Stimulated activated CD4-positive, alpha-beta T cell treated with anti-CD3 and anti-CD28 coated beads, Interleukin-12 subunit alpha, Interleukin-12 subunit beta, amount 100 ng/mL, for 48 hours (primary cell): Measurements from ENCODE around the gene DOC2B.
"Not testable (repeated sequence)": the region's sequence is repeated elsewhere in the genome, so short reads cannot be mapped to it uniquely, and the experiment has no call there.

Experiments used
- DNase-seq, 3 donors: peaks; one replicate each; pipeline ENCODE4 v3.0.0-alpha.2; 2020; ENCODE audit warnings: low read depth in 2 of 3, low spot score in 1 of 3

The DOC2B gene

GRCh38 chr17:146983-147761, 34.3 kb downstream of the DOC2B start:
- DNase-seq = no peak

- DNase-seq = no peak
Measured at GRCh38 chr17:146546-146945, 34.9 kb downstream of the DOC2B start.

- DNase-seq = no peak
Measured at GRCh38 chr17:145671-146541, 35.5 kb downstream of the DOC2B start.

- no peak for DNase-seq
Measured at GRCh38 chr17:144936-145670, 36.3 kb downstream of the DOC2B start.

GRCh38 chr17:143785-144281, 37.6 kb downstream of the DOC2B start:
- peak; percentile 76 to 94 (median 77) for DNase-seq

GRCh38 chr17:142876-143784, 38.3 kb downstream of the DOC2B start:
- DNase-seq = no peak

GRCh38 chr17:142102-142661, 39.3 kb downstream of the DOC2B start:
- DNase-seq = peak in 2 of 3 donors; percentile 29 to 53

- not testable (repeated sequence) for DNase-seq
Measured at GRCh38 chr17:139401-140205, 41.8 kb downstream of the DOC2B start.

- DNase-seq = not testable (repeated sequence)
Measured at GRCh38 chr17:137166-137807, 44.2 kb downstream of the DOC2B start, which contains the start of gene SCGB1C2. Gene SCGB1C2, plus strand, starts transcription at chr17:137569. Its CDS starts 22 bp downstream, at chr17:137591.

- peak; percentile 59 to 67 (median 66) for DNase-seq
Measured at GRCh38 chr17:136531-136930, 44.9 kb downstream of the DOC2B start.

- DNase-seq = not testable (repeated sequence)
Measured at GRCh38 chr17:135895-136294, 45.6 kb downstream of the DOC2B start.

- DNase-seq = not testable (repeated sequence)
Measured at GRCh38 chr17:135022-135421, 46.4 kb downstream of the DOC2B start.

- DNase-seq = peak in 2 of 3 donors; percentile 21 to 55
Measured at GRCh38 chr17:134332-134785, 47.1 kb downstream of the DOC2B start.

GRCh38 chr17:133932-134331, 47.5 kb downstream of the DOC2B start:
- not testable (repeated sequence) for DNase-seq

- DNase-seq = peak in 1 of 3 donors; percentile 58
Measured at GRCh38 chr17:118339-118917, 63.0 kb downstream of the DOC2B start.

- not testable (repeated sequence) for DNase-seq
Measured at GRCh38 chr17:113111-113510, 68.3 kb downstream of the DOC2B start.
